MCF 10A (cell line): Measurements from ENCODE around the gene FRAT2. TPM values are rescaled to one million over a fixed set of nuclear protein-coding genes. Genes with fewer than 3 reads are reported as not detected.

Experiments
- BruUV-seq: library from RNA; stranded (reverse); fragments of 400-500 nt; replicated peaks from 2 replicates; lab custom pipeline; 2021; lab: Mats Ljungman, UMichigan
- CTCF ChIA-PET: fragments of 300-600 bp; sonication (Branson Sonifier 250); formaldehyde crosslinking; extraction: SDS; loops from one replicate; lab custom pipeline; 2021; ENCODE audit warnings: antibody characterized with exemption, inconsistent platforms; lab: Yijun Ruan, JAX
- POLR2A ChIA-PET: fragments of 300-600, 350-650 bp; sonication (Branson Sonifier 250); formaldehyde crosslinking; extraction: SDS; loops from one replicate; lab custom pipeline; 2020; ENCODE audit warnings: antibody characterized with exemption, inconsistent platforms; lab: Yijun Ruan, JAX
- DNase-seq: peaks from one replicate; pipeline ENCODE4 v3.0.0-alpha.2; 2018; ENCODE audit not compliant: unreplicated experiment
- H3K27ac Mint-ChIP-seq: one replicate; pipeline ENCODE4 v1.8.0; 2022; ENCODE audit warnings: mild to moderate bottlenecking, low read depth, mixed read lengths; ENCODE audit not compliant: unreplicated experiment
- H3K27me3 Mint-ChIP-seq: one replicate; pipeline ENCODE4 v1.8.0; 2022; ENCODE audit warnings: mixed read lengths; ENCODE audit not compliant: insufficient read depth, unreplicated experiment
- H3K36me3 Mint-ChIP-seq: one replicate; pipeline ENCODE4 v1.8.0; 2022; ENCODE audit warnings: mild to moderate bottlenecking, moderate library complexity, mixed read lengths; ENCODE audit not compliant: insufficient read depth, unreplicated experiment
- H3K4me1 Mint-ChIP-seq: one replicate; pipeline ENCODE4 v1.8.0; 2022; ENCODE audit warnings: mixed read lengths; ENCODE audit not compliant: insufficient read depth, unreplicated experiment
- H3K4me3 Mint-ChIP-seq: one replicate; pipeline ENCODE4 v1.8.0; 2022; ENCODE audit warnings: mild to moderate bottlenecking, moderate library complexity, mixed read lengths; ENCODE audit not compliant: unreplicated experiment
- H3K9me3 Mint-ChIP-seq: one replicate; pipeline ENCODE4 v1.8.0; 2022; ENCODE audit warnings: mixed read lengths; ENCODE audit not compliant: unreplicated experiment
- intact Hi-C: fragments of 100-400 bp; cut with micrococcal nuclease; formaldehyde crosslinking; loops from 2 replicates; pipeline ENCODE4 v1.14.1; 2022
- total RNA-seq: library from RNA; stranded (reverse); gene quantifications from 2 replicates; pipeline ENCODE4 v1.2.3, GENCODE V29; 2022
- TF ChIP-seq, protein P1 (sequence below): fragments of 200-600 bp; IDR thresholded peaks from one replicate; pipeline ENCODE4 v1.8.0; 2022; ENCODE audit warnings: antibody characterized with exemption, mild to moderate bottlenecking; ENCODE audit not compliant: unreplicated experiment

The FRAT2 gene
- total RNA-seq, 1 experiment from 2014 or later: 11.4 TPM

DNA sequence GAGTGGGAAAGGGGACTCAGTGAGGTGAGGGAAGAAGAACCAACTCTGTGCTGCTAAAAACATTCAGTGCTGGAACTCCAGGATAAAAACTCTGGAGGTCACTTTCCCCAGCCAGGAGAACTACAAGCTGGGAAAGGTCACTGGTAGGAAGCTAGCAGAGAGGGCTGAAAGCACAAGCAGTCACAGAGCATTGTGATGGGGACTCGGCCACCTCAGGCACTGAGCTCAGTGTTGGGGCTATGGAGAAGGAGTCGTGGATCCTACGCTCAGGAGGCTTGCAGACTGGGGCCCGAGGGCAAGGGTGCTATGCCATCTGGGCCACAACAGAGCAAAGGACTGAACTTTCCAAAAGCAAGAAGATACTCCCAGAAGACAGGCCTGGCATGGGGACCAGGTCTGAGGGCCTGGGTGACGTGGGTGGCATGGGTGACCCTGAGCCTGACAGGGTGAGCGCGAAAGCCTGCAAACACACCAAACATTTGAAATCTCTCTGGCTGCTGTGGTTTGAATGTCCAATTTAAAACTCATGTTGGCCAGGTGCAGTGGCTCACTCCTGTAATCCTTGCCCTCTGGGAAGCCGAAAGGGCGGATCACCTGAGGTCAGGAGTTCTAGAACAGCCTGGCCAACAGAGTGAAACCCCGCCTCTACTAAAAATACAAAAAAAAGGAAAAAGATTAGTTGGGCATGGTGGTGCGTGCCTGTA is 32.3 kb downstream of the FRAT2 start:
- Mint-ChIP-seq H3K27me3 (no peaks in the 10 kb centered on the region), H3K36me3 (no peaks in the 10 kb centered on the region), H3K9me3 (no peaks in the 10 kb centered on the region), H3K27ac (no peak overlapping the region), H3K4me1 (no peaks in the 10 kb centered on the region), H3K4me3 (no peak overlapping the region)
- no TSS peak for BruUV-seq
- TF ChIP-seq, protein P1, sequence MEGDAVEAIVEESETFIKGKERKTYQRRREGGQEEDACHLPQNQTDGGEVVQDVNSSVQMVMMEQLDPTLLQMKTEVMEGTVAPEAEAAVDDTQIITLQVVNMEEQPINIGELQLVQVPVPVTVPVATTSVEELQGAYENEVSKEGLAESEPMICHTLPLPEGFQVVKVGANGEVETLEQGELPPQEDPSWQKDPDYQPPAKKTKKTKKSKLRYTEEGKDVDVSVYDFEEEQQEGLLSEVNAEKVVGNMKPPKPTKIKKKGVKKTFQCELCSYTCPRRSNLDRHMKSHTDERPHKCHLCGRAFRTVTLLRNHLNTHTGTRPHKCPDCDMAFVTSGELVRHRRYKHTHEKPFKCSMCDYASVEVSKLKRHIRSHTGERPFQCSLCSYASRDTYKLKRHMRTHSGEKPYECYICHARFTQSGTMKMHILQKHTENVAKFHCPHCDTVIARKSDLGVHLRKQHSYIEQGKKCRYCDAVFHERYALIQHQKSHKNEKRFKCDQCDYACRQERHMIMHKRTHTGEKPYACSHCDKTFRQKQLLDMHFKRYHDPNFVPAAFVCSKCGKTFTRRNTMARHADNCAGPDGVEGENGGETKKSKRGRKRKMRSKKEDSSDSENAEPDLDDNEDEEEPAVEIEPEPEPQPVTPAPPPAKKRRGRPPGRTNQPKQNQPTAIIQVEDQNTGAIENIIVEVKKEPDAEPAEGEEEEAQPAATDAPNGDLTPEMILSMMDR: no peak
- DNase-seq: no peak
- ChIA-PET CTCF (no interaction called here), POLR2A (interaction anchor here (1.1 kb wide), 1 partner anchor 13 kb away, joined by 3 read pairs; no protein-coding TSS in a partner anchor)
- intact Hi-C loops: no loop called here

DNA sequence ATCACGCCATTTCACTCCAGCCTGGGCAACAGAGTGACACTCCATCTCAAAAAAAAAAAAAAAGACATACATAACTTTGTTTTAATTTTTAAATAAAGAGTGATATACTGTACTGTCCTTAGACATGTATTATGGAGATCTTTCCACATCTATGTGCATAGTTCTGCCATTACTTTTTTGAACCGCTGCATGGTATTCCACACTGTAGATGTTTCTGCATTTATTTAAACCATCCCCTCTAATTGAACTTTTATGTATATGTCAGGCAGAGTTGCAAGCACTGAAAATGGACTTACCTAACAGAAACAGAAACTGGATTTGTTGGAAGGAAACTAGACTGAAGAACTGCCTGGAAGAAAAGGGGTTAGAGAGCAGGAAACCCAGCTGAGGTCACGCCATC is 33.5 kb downstream of the FRAT2 start:
- TF ChIP-seq, protein P1: no peak
- H3K36me3 Mint-ChIP-seq: no peaks in the 10 kb centered on the region
- H3K27me3 Mint-ChIP-seq: no peaks in the 10 kb centered on the region
- BruUV-seq: no TSS peak
- H3K4me3 Mint-ChIP-seq: no peak overlapping the region
- no peaks in the 10 kb centered on the region for H3K4me1 Mint-ChIP-seq
- no peak overlapping the region for H3K27ac Mint-ChIP-seq
- intact Hi-C loops: no loop called here
- no peak for DNase-seq
- H3K9me3 Mint-ChIP-seq: no peaks in the 10 kb centered on the region
- POLR2A ChIA-PET: no interaction called here
- CTCF ChIA-PET: interaction anchor here (0.6 kb wide), 1 partner anchor 30 kb away, joined by 3 read pairs; no protein-coding TSS in a partner anchor

DNA sequence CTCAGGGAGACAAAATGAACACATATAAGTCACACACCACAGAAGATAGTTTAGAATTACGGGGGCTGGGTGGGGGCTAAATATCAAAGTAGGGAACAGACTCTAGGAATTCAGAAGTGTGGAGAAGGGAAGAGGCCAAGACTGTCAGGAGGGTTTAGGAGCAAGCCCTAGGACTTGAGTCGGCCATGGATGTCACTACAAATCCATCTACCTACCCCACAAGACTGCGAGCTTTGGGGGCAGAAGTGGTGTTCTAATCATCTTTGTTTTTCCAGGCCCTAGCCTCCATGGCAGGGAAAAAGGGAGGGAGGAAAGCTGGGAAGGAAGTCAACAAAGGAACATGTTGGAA is 36.3 kb downstream of the FRAT2 start:
- H3K4me3 Mint-ChIP-seq: no peak overlapping the region
- no peaks in the 10 kb centered on the region for H3K36me3 Mint-ChIP-seq
- no peaks in the 10 kb centered on the region for H3K4me1 Mint-ChIP-seq
- BruUV-seq: no TSS peak
- no peak overlapping the region for H3K27ac Mint-ChIP-seq
- CTCF ChIA-PET: no interaction called here
- intact Hi-C loops: no loop called here
- no peak for DNase-seq
- POLR2A ChIA-PET: no interaction called here
- no peaks in the 10 kb centered on the region for H3K9me3 Mint-ChIP-seq
- H3K27me3 Mint-ChIP-seq: no peaks in the 10 kb centered on the region
- TF ChIP-seq, protein P1: no peak

DNA sequence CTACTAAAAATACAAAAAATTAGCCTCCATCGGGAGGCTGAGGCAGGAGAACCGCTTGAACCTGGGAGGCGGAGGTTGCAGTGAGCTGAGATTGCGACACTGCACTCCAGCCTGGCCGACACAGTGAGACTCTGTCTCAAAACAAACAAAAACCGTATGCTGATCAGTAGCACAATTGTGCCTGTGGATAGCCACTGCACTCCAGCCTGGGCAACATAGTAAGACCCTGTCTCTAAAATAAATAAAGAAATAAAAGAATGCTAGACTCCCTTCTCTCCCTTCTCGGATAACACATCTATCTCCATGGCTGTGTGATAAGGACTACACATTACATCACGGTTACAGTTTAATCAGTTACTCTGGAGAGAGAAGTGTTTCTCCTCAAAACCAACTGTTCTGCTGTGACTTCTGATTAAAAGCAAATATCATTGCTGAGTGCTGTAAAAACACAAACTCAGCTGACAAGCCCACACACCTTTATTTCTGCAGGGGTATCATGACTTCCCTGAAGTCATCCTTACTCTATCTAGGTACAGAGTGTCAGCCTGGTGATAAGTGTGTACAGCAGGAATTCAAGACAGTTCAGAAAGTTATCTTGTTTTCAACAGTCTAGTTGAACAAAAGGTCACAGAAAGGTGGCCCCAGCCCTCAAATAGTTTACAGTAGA is 36.8 kb downstream of the FRAT2 start:
- DNase-seq: no peak
- H3K36me3 Mint-ChIP-seq: no peaks in the 10 kb centered on the region
- no peaks in the 10 kb centered on the region for H3K9me3 Mint-ChIP-seq
- no peak overlapping the region for H3K4me3 Mint-ChIP-seq
- intact Hi-C loops: no loop called here
- no peaks in the 10 kb centered on the region for H3K27me3 Mint-ChIP-seq
- H3K4me1 Mint-ChIP-seq: peaks cover 2% of the 10 kb centered on the region
- TF ChIP-seq, protein P1: no peak
- ChIA-PET CTCF (interaction anchor here (1.3 kb wide), 1 partner anchor 22 kb away, joined by 4 read pairs; no protein-coding TSS in a partner anchor), POLR2A (no interaction called here)
- no TSS peak for BruUV-seq
- H3K27ac Mint-ChIP-seq: no peak overlapping the region
